ENCODE results near the gene PLCD3. TPM values are rescaled to one million over a fixed set of nuclear protein-coding genes. Genes with fewer than 3 reads are reported as not detected.

PLCD3 gene
- total and polyA plus RNA-seq, 8 donors: 12.5 to 49.1 (median 16.9) TPM

- Histone ChIP-seq H3K36me3 (no peaks in the 10 kb centered on the region), H3K4me1 (peaks cover 17 to 55% of the 10 kb centered on the region in 2 donors), H3K4me3 (peak overlapping the region; percentile 40 to 73), H3K27ac (peak overlapping the region; percentile 95 to 97), H3K27me3 (no peaks in the 10 kb centered on the region), H3K9me3 (no peaks in the 10 kb centered on the region)
- TF ChIP-seq CTCF (IDR thresholded peaks at IDR 0.05): no peak
- ATAC-seq (peak; percentile 2), DNase-seq (peak in 2 of 4 donors; percentile 79 to 81)
- intact Hi-C loops (cut with DNase I): no loop called here
These were observed 14.7 kb upstream of the PLCD3 start for GRCh38 chr17:45146890-45147580.

GRCh38 chr17:45146592-45146889 is 14.2 kb upstream of the PLCD3 start:
- Histone ChIP-seq H3K36me3 (no peaks in the 10 kb centered on the region), H3K4me1 (peaks cover 14 to 50% of the 10 kb centered on the region in 2 donors), H3K4me3 (peak overlapping the region in 1 of 2 donors; percentile 73), H3K9me3 (no peaks in the 10 kb centered on the region), H3K27ac (peak overlapping the region; percentile 95 to 97), H3K27me3 (no peaks in the 10 kb centered on the region)
- ATAC-seq: no peak
- intact Hi-C loops (cut with DNase I): no loop called here
- no peak for DNase-seq
- TF ChIP-seq CTCF (IDR thresholded peaks at IDR 0.05): no peak

GRCh38 chr17:45146166-45146565 is 13.9 kb upstream of the PLCD3 start:
- intact Hi-C loops (cut with DNase I): no loop called here
- Histone ChIP-seq H3K4me3 (no peak overlapping the region), H3K9me3 (no peaks in the 10 kb centered on the region), H3K27ac (peak overlapping the region in 1 of 2 donors; percentile 97), H3K36me3 (no peaks in the 10 kb centered on the region), H3K4me1 (peaks cover 11 to 46% of the 10 kb centered on the region in 2 donors), H3K27me3 (no peaks in the 10 kb centered on the region)
- DNase-seq (peak in 2 of 4 donors; percentile 33 to 77), ATAC-seq (no peak)
- TF ChIP-seq CTCF (IDR thresholded peaks at IDR 0.05): no peak

- intact Hi-C loops (cut with DNase I): no loop called here
- peak overlapping the region; percentile 80 to 92 for H3K27ac ChIP-seq
- H3K9me3 ChIP-seq: no peaks in the 10 kb centered on the region
- no peaks in the 10 kb centered on the region for H3K27me3 ChIP-seq
- no peak for TF ChIP-seq CTCF (IDR thresholded peaks at IDR 0.05)
- H3K4me1 ChIP-seq: peaks cover 9 to 36% of the 10 kb centered on the region in 2 donors
- no peaks in the 10 kb centered on the region for H3K36me3 ChIP-seq
- no peak for ATAC-seq
- peak in 1 of 4 donors; percentile 64 for DNase-seq
- H3K4me3 ChIP-seq: peak overlapping the region in 1 of 2 donors; percentile 46
These were observed 12.7 kb upstream of the PLCD3 start for GRCh38 chr17:45145035-45145389.

GRCh38 chr17:45144199-45145034 is 12.1 kb upstream of the PLCD3 start:
- no peak for TF ChIP-seq CTCF (IDR thresholded peaks at IDR 0.05)
- Histone ChIP-seq H3K4me1 (peaks cover 9 to 36% of the 10 kb centered on the region in 2 donors), H3K36me3 (no peaks in the 10 kb centered on the region), H3K27me3 (no peaks in the 10 kb centered on the region), H3K4me3 (peak overlapping the region; percentile 25 to 46), H3K9me3 (no peaks in the 10 kb centered on the region), H3K27ac (peak overlapping the region; percentile 80 to 92)
- peak in 3 of 4 donors; percentile 71 to 89 (median 76) for DNase-seq
- intact Hi-C loops (cut with DNase I): no loop called here
- peak; percentile 6 for ATAC-seq
